Mammary epithelial cell (primary cell): ENCODE data around the gene WFDC12.

Source experiments
- EZH2 ChIP-seq: IDR thresholded peaks from 2 replicates; pipeline ENCODE4 v1.6.1; 2012; ENCODE audit warnings: low read length, inconsistent platforms, borderline replicate concordance
- TF ChIP-seq, protein P1 (sequence below), 2 donors: IDR thresholded peaks in 1 of 2; conservative IDR thresholded peaks in 1 of 2; 2 replicates each; pipeline ENCODE4 v1.5.1; 2011 to 2012; ENCODE audit warnings: inconsistent platforms in 2 of 2, low read length in 2 of 2, mild to moderate bottlenecking in 2 of 2, control low read depth in 1 of 2, low read depth in 1 of 2; ENCODE audit not compliant: insufficient read depth in 1 of 2; ENCODE audit errors: extremely low read depth in 1 of 2

DNA sequence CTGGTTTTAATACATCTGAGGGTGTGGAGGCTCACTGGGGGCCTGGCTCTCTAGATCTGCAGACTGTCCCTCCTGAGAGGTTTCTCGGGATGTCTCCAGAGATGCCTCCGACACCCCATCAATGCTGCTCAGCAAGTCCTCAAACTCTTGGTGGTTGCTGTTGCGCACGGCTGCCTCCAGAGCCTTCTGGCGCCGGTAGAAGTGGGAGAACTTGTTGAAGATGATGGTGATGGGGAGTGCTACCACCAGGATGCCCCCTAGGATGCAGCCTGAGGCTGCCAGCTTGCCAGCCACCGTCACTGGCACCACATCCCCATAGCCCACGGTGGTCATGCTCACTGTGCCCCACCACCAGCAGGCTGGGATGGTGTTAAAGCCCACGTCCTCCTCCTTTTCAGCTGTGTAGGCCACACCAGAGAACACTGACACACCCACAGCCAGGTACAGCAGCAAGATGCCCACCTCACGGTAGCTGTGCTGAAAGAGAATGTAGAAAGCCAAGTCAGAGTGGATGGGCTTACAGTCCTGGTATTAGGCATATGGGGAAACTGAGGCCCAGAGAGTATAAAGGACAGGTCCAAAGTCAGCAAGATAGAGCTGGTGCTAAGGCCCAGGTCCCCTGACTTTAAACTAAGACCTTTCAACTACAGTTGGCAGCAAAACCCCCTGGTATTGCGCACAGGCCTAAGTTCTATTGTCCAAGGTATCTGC is 29.2 kb downstream of the WFDC12 start:
- TF ChIP-seq, protein P1, sequence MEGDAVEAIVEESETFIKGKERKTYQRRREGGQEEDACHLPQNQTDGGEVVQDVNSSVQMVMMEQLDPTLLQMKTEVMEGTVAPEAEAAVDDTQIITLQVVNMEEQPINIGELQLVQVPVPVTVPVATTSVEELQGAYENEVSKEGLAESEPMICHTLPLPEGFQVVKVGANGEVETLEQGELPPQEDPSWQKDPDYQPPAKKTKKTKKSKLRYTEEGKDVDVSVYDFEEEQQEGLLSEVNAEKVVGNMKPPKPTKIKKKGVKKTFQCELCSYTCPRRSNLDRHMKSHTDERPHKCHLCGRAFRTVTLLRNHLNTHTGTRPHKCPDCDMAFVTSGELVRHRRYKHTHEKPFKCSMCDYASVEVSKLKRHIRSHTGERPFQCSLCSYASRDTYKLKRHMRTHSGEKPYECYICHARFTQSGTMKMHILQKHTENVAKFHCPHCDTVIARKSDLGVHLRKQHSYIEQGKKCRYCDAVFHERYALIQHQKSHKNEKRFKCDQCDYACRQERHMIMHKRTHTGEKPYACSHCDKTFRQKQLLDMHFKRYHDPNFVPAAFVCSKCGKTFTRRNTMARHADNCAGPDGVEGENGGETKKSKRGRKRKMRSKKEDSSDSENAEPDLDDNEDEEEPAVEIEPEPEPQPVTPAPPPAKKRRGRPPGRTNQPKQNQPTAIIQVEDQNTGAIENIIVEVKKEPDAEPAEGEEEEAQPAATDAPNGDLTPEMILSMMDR (conservative IDR thresholded peaks at IDR 0.05 in 1 of 2, IDR thresholded peaks at IDR 0.05 in 1 of 2; ENCODE audit: extremely low read depth in 1 of 2, insufficient read depth in 1 of 2, low read depth in 1 of 2, low read length in 2 of 2) = no peak
- no peak for TF ChIP-seq EZH2
